WTC11 (cell line): ENCODE measurements around the gene CNTLN. TPM values are rescaled to one million over a fixed set of nuclear protein-coding genes. Genes with fewer than 3 reads are reported as not detected.

ENCODE experiments used
- ATAC-seq: fragments of 200-7000 bp; cut with Tn5 transposase; 2 replicates; pipeline ENCODE4 v1.10.0; 2021; ENCODE audit warnings: mild to moderate bottlenecking, moderate library complexity
- Bru-seq: library from RNA; stranded (reverse); fragments of 400-500 nt; gene quantifications from one replicate; lab custom pipeline; 2021; lab: Mats Ljungman, UMichigan
- CTCF ChIA-PET: fragments of 300-600 bp; sonication (Branson Sonifier 250); formaldehyde crosslinking; loops from one replicate; lab custom pipeline; 2021; ENCODE audit warnings: antibody characterized with exemption; lab: Charles Lee
- POLR2A ChIA-PET: fragments of 350-600 bp; sonication (Branson Sonifier 250); formaldehyde crosslinking; loops from one replicate; lab custom pipeline; 2021; ENCODE audit warnings: antibody characterized with exemption; lab: Charles Lee
- DNase-seq: peaks from one replicate; pipeline ENCODE4 v3.0.0; 2021; ENCODE audit warnings: low spot score
- H3K27ac Mint-ChIP-seq: 2 replicates; pipeline ENCODE4 v1.8.0; 2021; ENCODE audit warnings: mixed read lengths
- H3K27me3 Mint-ChIP-seq: 2 replicates; pipeline ENCODE4 v1.8.0; 2021; ENCODE audit warnings: low read depth, mild to moderate bottlenecking, moderate library complexity, mixed read lengths
- H3K36me3 Mint-ChIP-seq: 2 replicates; pipeline ENCODE4 v1.8.0; 2021; ENCODE audit warnings: mixed read lengths
- H3K4me1 Mint-ChIP-seq: 2 replicates; pipeline ENCODE4 v1.8.0; 2022; ENCODE audit warnings: mixed read lengths
- H3K4me3 Mint-ChIP-seq: 2 replicates; pipeline ENCODE4 v1.8.0; 2021; ENCODE audit warnings: mild to moderate bottlenecking, moderate library complexity, mixed read lengths
- H3K9me3 Mint-ChIP-seq: 2 replicates; pipeline ENCODE4 v1.8.0; 2021; ENCODE audit warnings: mixed read lengths
- ATF1 ChIP-seq: sonication (generic); formaldehyde crosslinking; IDR thresholded peaks from 2 replicates; pipeline ENCODE4 v1.8.1; 2023; ENCODE audit warnings: mild to moderate bottlenecking, moderate library complexity, missing genetic modification reagents
- CREB1 ChIP-seq: sonication (generic); formaldehyde crosslinking; IDR thresholded peaks from 2 replicates; pipeline ENCODE4 v1.8.0; 2023; ENCODE audit warnings: mild to moderate bottlenecking, missing genetic modification reagents
- ETV6 ChIP-seq: sonication (generic); formaldehyde crosslinking; IDR thresholded peaks from 2 replicates; pipeline ENCODE4 v1.8.1; 2022; ENCODE audit warnings: mild to moderate bottlenecking, missing genetic modification reagents
- GRHL2 ChIP-seq: fragments of 250-450 bp; sonication (Bioruptor Pico); IDR thresholded peaks from 2 replicates; pipeline ENCODE4 v1.8.0; 2022; ENCODE audit warnings: mild to moderate bottlenecking, moderate library complexity; ENCODE audit not compliant: insufficient replicate concordance, severe bottlenecking
- GTF2I ChIP-seq: fragments of 250-450 bp; sonication (Bioruptor Pico); conservative IDR thresholded peaks from 2 replicates; pipeline ENCODE4 v1.4.0; 2021; ENCODE audit warnings: mild to moderate bottlenecking
- IRF2 ChIP-seq: sonication (generic); formaldehyde crosslinking; IDR thresholded peaks from 2 replicates; pipeline ENCODE4 v1.8.0; 2022; ENCODE audit warnings: low read depth, missing genetic modification reagents, borderline replicate concordance
- KAT7 ChIP-seq: sonication (generic); formaldehyde crosslinking; IDR thresholded peaks from 2 replicates; pipeline ENCODE4 v1.8.1; 2023; ENCODE audit warnings: missing genetic modification reagents, mild to moderate bottlenecking, borderline replicate concordance
- MAX ChIP-seq: sonication (generic); formaldehyde crosslinking; IDR thresholded peaks from 2 replicates; pipeline ENCODE4 v1.8.0; 2022; ENCODE audit warnings: mild to moderate bottlenecking, missing genetic modification reagents
- NR1H2 ChIP-seq: sonication (generic); formaldehyde crosslinking; IDR thresholded peaks from 2 replicates; pipeline ENCODE4 v1.9.0; 2021; ENCODE audit warnings: mild to moderate bottlenecking, moderate library complexity, missing genetic modification reagents
- RELA ChIP-seq: sonication (generic); formaldehyde crosslinking; IDR thresholded peaks from 2 replicates; pipeline ENCODE4 v1.8.1; 2022; ENCODE audit warnings: missing genetic modification reagents, mild to moderate bottlenecking, borderline replicate concordance
- SMAD3 ChIP-seq: sonication (generic); formaldehyde crosslinking; IDR thresholded peaks from 2 replicates; pipeline ENCODE4 v1.8.0; 2022; ENCODE audit warnings: missing genetic modification reagents, mild to moderate bottlenecking, borderline replicate concordance
- ZBTB21 ChIP-seq: sonication (generic); formaldehyde crosslinking; IDR thresholded peaks from 2 replicates; pipeline ENCODE4 v1.8.1; 2023; ENCODE audit warnings: mild to moderate bottlenecking, missing genetic modification reagents, borderline replicate concordance
- ZNF121 ChIP-seq: sonication (generic); formaldehyde crosslinking; IDR thresholded peaks from 2 replicates; pipeline ENCODE4 v1.8.0; 2023; ENCODE audit warnings: missing genetic modification reagents
- ZNF425 ChIP-seq: fragments of 250-450 bp; sonication (Bioruptor Pico); conservative IDR thresholded peaks from 2 replicates; pipeline ENCODE4 v1.9.0; 2021; ENCODE audit warnings: mild to moderate bottlenecking
- ZNF671 ChIP-seq: fragments of 250-450 bp; sonication (Bioruptor Pico); IDR thresholded peaks from 2 replicates; pipeline ENCODE4 v1.8.0; 2021; ENCODE audit warnings: mild to moderate bottlenecking
- long read RNA-seq, 3 experiments: library from RNA in 1 of 3; library from capped mRNA in 1 of 3; library from polyadenylated mRNA in 1 of 3; unstranded in 2 of 3; stranded (forward) in 1 of 3; transcript quantifications; one replicate each; pipeline ENCODE4 v2.0.0, GENCODE V29; 2021
- total RNA-seq: library from RNA; stranded (reverse); gene quantifications from 3 replicates; pipeline ENCODE4 v1.2.3, GENCODE V29; 2021
- TF ChIP-seq, protein P1 (sequence below): sonication (generic); formaldehyde crosslinking; IDR thresholded peaks from 2 replicates; pipeline ENCODE4 v1.8.1; 2022; ENCODE audit warnings: mild to moderate bottlenecking, moderate library complexity, missing genetic modification reagents
- TF ChIP-seq, protein P2 (sequence below): sonication (generic); formaldehyde crosslinking; IDR thresholded peaks from 2 replicates; pipeline ENCODE4 v1.8.1; 2023; ENCODE audit warnings: mild to moderate bottlenecking, missing genetic modification reagents
- TF ChIP-seq, protein P3 (sequence below): fragments of 250-450 bp; sonication (Bioruptor Pico); IDR thresholded peaks from 2 replicates; pipeline ENCODE4 v1.8.0; 2021; ENCODE audit warnings: mild to moderate bottlenecking
- TF ChIP-seq, protein P4 (sequence below): sonication (generic); formaldehyde crosslinking; IDR thresholded peaks from 2 replicates; pipeline ENCODE4 v1.8.0; 2023; ENCODE audit warnings: missing genetic modification reagents
- TF ChIP-seq, protein P5 (sequence below): fragments of 250-450 bp; sonication (Bioruptor Pico); IDR thresholded peaks from 2 replicates; pipeline ENCODE4 v1.9.0; 2021; ENCODE audit warnings: mild to moderate bottlenecking

CNTLN gene, protein sequence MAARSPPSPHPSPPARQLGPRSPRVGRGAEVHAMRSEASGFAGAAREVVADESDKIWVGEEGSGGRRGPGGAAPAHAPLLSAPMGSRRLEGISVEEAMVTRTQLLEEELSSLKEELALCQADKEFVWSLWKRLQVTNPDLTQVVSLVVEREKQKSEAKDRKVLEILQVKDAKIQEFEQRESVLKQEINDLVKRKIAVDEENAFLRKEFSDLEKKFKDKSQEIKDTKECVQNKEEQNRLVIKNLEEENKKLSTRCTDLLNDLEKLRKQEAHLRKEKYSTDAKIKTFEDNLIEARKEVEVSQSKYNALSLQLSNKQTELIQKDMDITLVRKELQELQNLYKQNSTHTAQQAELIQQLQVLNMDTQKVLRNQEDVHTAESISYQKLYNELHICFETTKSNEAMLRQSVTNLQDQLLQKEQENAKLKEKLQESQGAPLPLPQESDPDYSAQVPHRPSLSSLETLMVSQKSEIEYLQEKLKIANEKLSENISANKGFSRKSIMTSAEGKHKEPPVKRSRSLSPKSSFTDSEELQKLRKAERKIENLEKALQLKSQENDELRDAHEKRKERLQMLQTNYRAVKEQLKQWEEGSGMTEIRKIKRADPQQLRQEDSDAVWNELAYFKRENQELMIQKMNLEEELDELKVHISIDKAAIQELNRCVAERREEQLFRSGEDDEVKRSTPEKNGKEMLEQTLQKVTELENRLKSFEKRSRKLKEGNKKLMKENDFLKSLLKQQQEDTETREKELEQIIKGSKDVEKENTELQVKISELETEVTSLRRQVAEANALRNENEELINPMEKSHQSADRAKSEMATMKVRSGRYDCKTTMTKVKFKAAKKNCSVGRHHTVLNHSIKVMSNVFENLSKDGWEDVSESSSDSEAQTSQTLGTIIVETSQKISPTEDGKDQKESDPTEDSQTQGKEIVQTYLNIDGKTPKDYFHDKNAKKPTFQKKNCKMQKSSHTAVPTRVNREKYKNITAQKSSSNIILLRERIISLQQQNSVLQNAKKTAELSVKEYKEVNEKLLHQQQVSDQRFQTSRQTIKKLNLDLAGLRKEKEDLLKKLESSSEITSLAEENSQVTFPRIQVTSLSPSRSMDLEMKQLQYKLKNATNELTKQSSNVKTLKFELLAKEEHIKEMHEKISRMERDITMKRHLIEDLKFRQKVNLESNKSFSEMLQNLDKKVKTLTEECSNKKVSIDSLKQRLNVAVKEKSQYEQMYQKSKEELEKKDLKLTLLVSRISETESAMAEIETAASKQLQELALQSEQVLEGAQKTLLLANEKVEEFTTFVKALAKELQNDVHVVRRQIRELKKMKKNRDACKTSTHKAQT (N-terminal part only)
- total RNA-seq (12.2 to 13.4 TPM (median 12.7 TPM) in 3 replicates), Bru-seq, nascent RNA (percentile 65 among the genes with signal in this experiment)
- long read RNA-seq, experiment 1, full-length matches to known transcripts = 35 of 76 reads
- long read RNA-seq, experiment 1, partial matches to known transcripts = 18 of 76 reads
- long read RNA-seq, experiment 1, other reads (novel, unspliced or antisense) = 23 of 76 reads
- long read RNA-seq, experiment 2, partial matches to known transcripts = 4 of 25 reads
- long read RNA-seq, experiment 2, other reads (novel, unspliced or antisense) = 17 of 25 reads
- long read RNA-seq, experiment 3, full-length matches to known transcripts = 9 of 16 reads
- long read RNA-seq, experiment 3, partial matches to known transcripts = 4 of 16 reads
- long read RNA-seq, experiment 3, other reads (novel, unspliced or antisense) = 3 of 16 reads

GRCh38 chr9:17134396-17135294, at the start of gene CNTLN:
CNTLN (plus strand) TSS chr9:17135040; CDS start chr9:17135066, 26 bp downstream.
- ChIA-PET CTCF (interaction anchor here (1.6 to 1.7 kb wide), 3 partner anchors 18 to 268 kb away, joined by 3 to 7 read pairs (median 5); no protein-coding TSS in a partner anchor), POLR2A (no interaction called here)
- H3K9me3 Mint-ChIP-seq = no peaks in the 10 kb centered on the region
- H3K27ac Mint-ChIP-seq = peak within 1 kb of the TSS; percentile 86
- peak; percentile 98 for DNase-seq
- ATAC-seq = peak; percentile 90
- H3K4me1 Mint-ChIP-seq = peaks cover 23% of the 10 kb centered on the region
- no peaks in the 10 kb centered on the region for H3K36me3 Mint-ChIP-seq
- peaks cover 18% of the 10 kb centered on the region for H3K27me3 Mint-ChIP-seq
- peak within 1 kb of the TSS; percentile 87 for H3K4me3 Mint-ChIP-seq
- TF ChIP-seq ATF1 (peak; percentile 94; the same call in 1 of the 2 replicates), RELA (CRISPR knock-in tag) (peak; percentile 80; the same call in 1 of the 2 replicates), KAT7 (peak; percentile 99), IRF2 (CRISPR knock-in tag) (no peak), ZBTB21 (CRISPR knock-in tag) (peak; percentile 86), ZNF121 (CRISPR knock-in tag) (peak; percentile 87), MAX (CRISPR knock-in tag) (peak; percentile 99), GRHL2 (CRISPR knock-in tag) (no peak), GTF2I (CRISPR knock-in tag) (no peak), NR1H2 (no peak; the same call in 1 of the 2 replicates), ETV6 (CRISPR knock-in tag) (peak; percentile 98), CREB1 (peak; percentile 80), ZNF425 (no peak), SMAD3 (peak; percentile 71; the same call in 1 of the 2 replicates), ZNF671 (CRISPR knock-in tag) (no peak)
- TF ChIP-seq, protein P1, sequence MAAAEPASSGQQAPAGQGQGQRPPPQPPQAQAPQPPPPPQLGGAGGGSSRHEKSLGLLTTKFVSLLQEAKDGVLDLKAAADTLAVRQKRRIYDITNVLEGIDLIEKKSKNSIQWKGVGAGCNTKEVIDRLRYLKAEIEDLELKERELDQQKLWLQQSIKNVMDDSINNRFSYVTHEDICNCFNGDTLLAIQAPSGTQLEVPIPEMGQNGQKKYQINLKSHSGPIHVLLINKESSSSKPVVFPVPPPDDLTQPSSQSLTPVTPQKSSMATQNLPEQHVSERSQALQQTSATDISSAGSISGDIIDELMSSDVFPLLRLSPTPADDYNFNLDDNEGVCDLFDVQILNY (CRISPR knock-in tag) = peak; percentile 100
- TF ChIP-seq, protein P2, sequence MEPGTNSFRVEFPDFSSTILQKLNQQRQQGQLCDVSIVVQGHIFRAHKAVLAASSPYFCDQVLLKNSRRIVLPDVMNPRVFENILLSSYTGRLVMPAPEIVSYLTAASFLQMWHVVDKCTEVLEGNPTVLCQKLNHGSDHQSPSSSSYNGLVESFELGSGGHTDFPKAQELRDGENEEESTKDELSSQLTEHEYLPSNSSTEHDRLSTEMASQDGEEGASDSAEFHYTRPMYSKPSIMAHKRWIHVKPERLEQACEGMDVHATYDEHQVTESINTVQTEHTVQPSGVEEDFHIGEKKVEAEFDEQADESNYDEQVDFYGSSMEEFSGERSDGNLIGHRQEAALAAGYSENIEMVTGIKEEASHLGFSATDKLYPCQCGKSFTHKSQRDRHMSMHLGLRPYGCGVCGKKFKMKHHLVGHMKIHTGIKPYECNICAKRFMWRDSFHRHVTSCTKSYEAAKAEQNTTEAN = peak; percentile 40; the same call in 1 of the 2 replicates
- TF ChIP-seq, protein P3, sequence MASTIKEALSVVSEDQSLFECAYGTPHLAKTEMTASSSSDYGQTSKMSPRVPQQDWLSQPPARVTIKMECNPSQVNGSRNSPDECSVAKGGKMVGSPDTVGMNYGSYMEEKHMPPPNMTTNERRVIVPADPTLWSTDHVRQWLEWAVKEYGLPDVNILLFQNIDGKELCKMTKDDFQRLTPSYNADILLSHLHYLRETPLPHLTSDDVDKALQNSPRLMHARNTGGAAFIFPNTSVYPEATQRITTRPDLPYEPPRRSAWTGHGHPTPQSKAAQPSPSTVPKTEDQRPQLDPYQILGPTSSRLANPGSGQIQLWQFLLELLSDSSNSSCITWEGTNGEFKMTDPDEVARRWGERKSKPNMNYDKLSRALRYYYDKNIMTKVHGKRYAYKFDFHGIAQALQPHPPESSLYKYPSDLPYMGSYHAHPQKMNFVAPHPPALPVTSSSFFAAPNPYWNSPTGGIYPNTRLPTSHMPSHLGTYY (CRISPR knock-in tag) = no peak
- TF ChIP-seq, protein P4, sequence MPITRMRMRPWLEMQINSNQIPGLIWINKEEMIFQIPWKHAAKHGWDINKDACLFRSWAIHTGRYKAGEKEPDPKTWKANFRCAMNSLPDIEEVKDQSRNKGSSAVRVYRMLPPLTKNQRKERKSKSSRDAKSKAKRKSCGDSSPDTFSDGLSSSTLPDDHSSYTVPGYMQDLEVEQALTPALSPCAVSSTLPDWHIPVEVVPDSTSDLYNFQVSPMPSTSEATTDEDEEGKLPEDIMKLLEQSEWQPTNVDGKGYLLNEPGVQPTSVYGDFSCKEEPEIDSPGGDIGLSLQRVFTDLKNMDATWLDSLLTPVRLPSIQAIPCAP = peak; percentile 95
- TF ChIP-seq, protein P5, sequence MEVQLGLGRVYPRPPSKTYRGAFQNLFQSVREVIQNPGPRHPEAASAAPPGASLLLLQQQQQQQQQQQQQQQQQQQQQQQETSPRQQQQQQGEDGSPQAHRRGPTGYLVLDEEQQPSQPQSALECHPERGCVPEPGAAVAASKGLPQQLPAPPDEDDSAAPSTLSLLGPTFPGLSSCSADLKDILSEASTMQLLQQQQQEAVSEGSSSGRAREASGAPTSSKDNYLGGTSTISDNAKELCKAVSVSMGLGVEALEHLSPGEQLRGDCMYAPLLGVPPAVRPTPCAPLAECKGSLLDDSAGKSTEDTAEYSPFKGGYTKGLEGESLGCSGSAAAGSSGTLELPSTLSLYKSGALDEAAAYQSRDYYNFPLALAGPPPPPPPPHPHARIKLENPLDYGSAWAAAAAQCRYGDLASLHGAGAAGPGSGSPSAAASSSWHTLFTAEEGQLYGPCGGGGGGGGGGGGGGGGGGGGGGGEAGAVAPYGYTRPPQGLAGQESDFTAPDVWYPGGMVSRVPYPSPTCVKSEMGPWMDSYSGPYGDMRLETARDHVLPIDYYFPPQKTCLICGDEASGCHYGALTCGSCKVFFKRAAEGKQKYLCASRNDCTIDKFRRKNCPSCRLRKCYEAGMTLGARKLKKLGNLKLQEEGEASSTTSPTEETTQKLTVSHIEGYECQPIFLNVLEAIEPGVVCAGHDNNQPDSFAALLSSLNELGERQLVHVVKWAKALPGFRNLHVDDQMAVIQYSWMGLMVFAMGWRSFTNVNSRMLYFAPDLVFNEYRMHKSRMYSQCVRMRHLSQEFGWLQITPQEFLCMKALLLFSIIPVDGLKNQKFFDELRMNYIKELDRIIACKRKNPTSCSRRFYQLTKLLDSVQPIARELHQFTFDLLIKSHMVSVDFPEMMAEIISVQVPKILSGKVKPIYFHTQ (CRISPR knock-in tag) = no peak
